DMS153 treated with DMSO at 0.1 percent for 48 hours (cell line): ENCODE data around the gene ZNF668.
"Not testable (repeated sequence)": the region's sequence is repeated elsewhere in the genome, so short reads cannot be mapped to it uniquely, and the experiment has no call there.

ENCODE experiments used
- DNase-seq: peaks from one replicate; lab custom pipeline; 2025; ENCODE audit not compliant: unreplicated experiment; lab: John Stamatoyannopoulos, UW

ZNF668 gene

GRCh38 chr16:31016018-31016417, 58.0 kb downstream of the ZNF668 start:
- no peak for DNase-seq

GRCh38 chr16:31013292-31013691, 60.7 kb downstream of the ZNF668 start:
- DNase-seq, result not testable (repeated sequence)

- not testable (repeated sequence) for DNase-seq
These were observed 62.2 kb downstream of the ZNF668 start for GRCh38 chr16:31011815-31012214.
